Activated CD4-positive, alpha-beta memory T cell treated with anti-CD3 and anti-CD28 coated beads, Interleukin-2, amount 10 ng/mL, durations not matched to agents 7 days and 5 days (primary cell): ENCODE data around the gene CCDC170. TPM values are rescaled to one million over a fixed set of nuclear protein-coding genes. Genes with fewer than 3 reads are reported as not detected.

Experiments used
- CTCF ChIA-PET: fragments of 350-600 bp; sonication (Branson Sonifier 250); formaldehyde crosslinking; loops from one replicate; lab custom pipeline; 2021; ENCODE audit warnings: antibody characterized with exemption, inconsistent platforms; lab: Charles Lee
- POLR2A ChIA-PET: fragments of 350-600 bp; sonication (Branson Sonifier 250); formaldehyde crosslinking; loops from one replicate; lab custom pipeline; 2021; ENCODE audit warnings: antibody characterized with exemption; lab: Charles Lee
- DNase-seq: peaks from one replicate; pipeline ENCODE4 v3.0.0-alpha.2; 2020
- H3K27ac Mint-ChIP-seq: one replicate; pipeline ENCODE4 v1.8.0; 2021; ENCODE audit warnings: mild to moderate bottlenecking, mixed read lengths
- H3K27me3 Mint-ChIP-seq: one replicate; pipeline ENCODE4 v1.8.0; 2021; ENCODE audit warnings: mixed read lengths
- H3K36me3 Mint-ChIP-seq: one replicate; pipeline ENCODE4 v1.8.0; 2021; ENCODE audit warnings: low read depth, mixed read lengths
- H3K4me1 Mint-ChIP-seq: one replicate; pipeline ENCODE4 v1.8.0; 2021; ENCODE audit warnings: mixed read lengths
- H3K4me3 Mint-ChIP-seq: one replicate; pipeline ENCODE4 v1.8.0; 2021; ENCODE audit warnings: mild to moderate bottlenecking, mixed read lengths
- H3K9me3 Mint-ChIP-seq: one replicate; pipeline ENCODE4 v1.8.0; 2021; ENCODE audit warnings: mixed read lengths
- total RNA-seq, 2 experiments: library from RNA; stranded (reverse); gene quantifications; one replicate each; pipeline ENCODE4 v1.2.3, GENCODE V29; 2021

Gene CCDC170
- total RNA-seq, 2 experiments from 2014 or later = not detected

DNA sequence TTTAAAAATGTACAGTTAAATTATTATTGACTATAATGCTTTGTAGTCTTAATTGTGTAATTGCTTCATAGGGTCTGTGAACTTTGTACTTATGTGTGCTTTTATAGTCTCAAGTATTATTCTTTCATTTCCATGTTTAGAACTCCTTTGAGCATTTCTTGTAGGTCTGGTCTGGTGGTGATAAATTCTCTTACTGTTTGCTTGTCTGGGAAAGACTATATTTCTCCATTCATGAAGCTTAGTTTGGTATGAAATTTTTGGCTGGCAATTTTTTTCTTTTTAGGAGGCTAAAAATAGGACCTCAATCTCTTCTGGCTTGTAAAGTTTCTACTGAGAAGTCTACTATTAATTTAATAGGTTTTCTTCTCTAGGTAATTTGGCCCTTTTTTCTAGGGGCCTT lies 67.4 kb downstream of the CCDC170 start:
- Mint-ChIP-seq H3K4me1 (no peaks in the 10 kb centered on the region), H3K36me3 (peaks cover 6% of the 10 kb centered on the region), H3K4me3 (no peak overlapping the region), H3K27me3 (peaks cover 12% of the 10 kb centered on the region), H3K27ac (no peak overlapping the region), H3K9me3 (peaks cover 22% of the 10 kb centered on the region)
- ChIA-PET POLR2A (no interaction called here), CTCF (no interaction called here)
- DNase-seq = no peak

DNA sequence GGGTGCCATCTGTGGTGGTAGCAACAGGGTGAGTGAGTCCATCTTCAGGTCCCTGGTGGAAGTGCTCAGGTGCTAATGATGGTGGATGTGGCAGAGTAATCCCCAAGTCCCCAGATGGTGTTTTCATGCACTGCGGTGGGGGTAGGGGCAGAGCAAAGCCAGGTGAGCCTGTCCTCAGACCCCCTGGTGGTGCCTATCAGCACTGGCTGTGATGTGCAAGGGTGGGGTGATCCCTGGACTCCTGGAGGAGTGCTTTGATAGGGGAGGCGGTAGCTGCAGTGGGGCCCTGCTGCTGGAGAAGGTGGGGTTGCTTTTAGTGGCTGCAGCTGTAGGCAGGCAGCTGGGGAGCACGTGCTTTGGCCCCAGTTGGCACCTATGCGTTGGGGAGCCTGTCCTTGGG lies 70.8 kb downstream of the CCDC170 start:
- Mint-ChIP-seq H3K36me3 (peaks cover 6% of the 10 kb centered on the region), H3K4me1 (peaks cover 2% of the 10 kb centered on the region), H3K27ac (no peak overlapping the region), H3K27me3 (peaks cover 10% of the 10 kb centered on the region), H3K9me3 (peaks cover 22% of the 10 kb centered on the region), H3K4me3 (no peak overlapping the region)
- CTCF ChIA-PET = no interaction called here
- no peak for DNase-seq
- POLR2A ChIA-PET = no interaction called here

GRCh38 chr6:151565940-151566339 lies 72.1 kb downstream of the CCDC170 start:
- H3K4me3 Mint-ChIP-seq = no peak overlapping the region
- H3K9me3 Mint-ChIP-seq = peaks cover 13% of the 10 kb centered on the region
- DNase-seq = no peak
- H3K36me3 Mint-ChIP-seq = peaks cover 6% of the 10 kb centered on the region
- H3K27ac Mint-ChIP-seq = no peak overlapping the region
- peaks cover 2% of the 10 kb centered on the region for H3K4me1 Mint-ChIP-seq
- ChIA-PET CTCF (no interaction called here), POLR2A (no interaction called here)
- H3K27me3 Mint-ChIP-seq = peaks cover 4% of the 10 kb centered on the region

DNA sequence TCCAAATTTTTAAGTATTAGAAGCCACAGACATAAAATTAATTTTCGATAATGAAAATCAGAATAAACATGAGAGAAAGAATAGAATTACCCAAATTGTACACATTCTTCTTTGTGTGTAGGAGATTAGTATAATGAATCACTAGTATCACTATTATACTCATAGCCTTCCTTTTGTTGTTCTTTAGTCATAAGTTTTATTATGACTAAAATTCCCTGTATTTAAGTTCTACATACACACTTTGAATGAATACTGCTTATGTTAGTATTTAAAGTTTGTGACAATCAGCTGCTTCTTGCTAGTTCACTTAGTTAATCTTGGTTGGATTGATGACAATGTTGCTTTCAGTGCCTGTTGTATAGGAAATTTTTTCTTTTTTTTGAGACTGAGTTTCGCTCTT lies 72.7 kb downstream of the CCDC170 start:
- ChIA-PET POLR2A (no interaction called here), CTCF (no interaction called here)
- no peak for DNase-seq
- Mint-ChIP-seq H3K4me1 (peaks cover 2% of the 10 kb centered on the region), H3K27me3 (peaks cover 4% of the 10 kb centered on the region), H3K4me3 (no peak overlapping the region), H3K36me3 (peaks cover 6% of the 10 kb centered on the region), H3K27ac (no peak overlapping the region), H3K9me3 (peaks cover 9% of the 10 kb centered on the region)

GRCh38 chr6:151576633-151577032 lies 82.8 kb downstream of the CCDC170 start:
- Mint-ChIP-seq H3K4me3 (no peak overlapping the region), H3K9me3 (no peaks in the 10 kb centered on the region), H3K27ac (no peak overlapping the region), H3K27me3 (peaks cover 12% of the 10 kb centered on the region), H3K36me3 (no peaks in the 10 kb centered on the region), H3K4me1 (no peaks in the 10 kb centered on the region)
- DNase-seq = no peak
- POLR2A ChIA-PET = no interaction called here
- CTCF ChIA-PET = no interaction called here

DNA sequence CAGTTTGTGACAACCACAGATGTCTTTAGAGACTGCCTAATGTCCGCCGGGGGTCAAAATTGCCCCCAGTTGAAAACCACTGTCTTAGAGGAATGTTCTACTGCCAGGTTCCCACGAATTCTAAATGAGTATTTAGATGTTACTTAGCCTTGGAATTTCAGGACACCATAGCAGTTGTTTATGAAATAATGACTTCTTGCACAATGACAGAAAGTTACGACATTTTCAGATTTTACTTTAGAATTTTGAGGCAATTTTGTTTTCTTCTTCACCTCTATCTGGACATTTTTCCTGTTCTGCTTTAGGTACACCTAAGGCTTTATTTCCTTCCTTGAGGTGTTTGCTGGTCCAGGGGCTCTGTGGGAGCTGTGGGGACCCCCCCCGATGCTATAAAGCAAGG lies 83.4 kb downstream of the CCDC170 start:
- H3K27me3 Mint-ChIP-seq = peaks cover 13% of the 10 kb centered on the region
- no peak overlapping the region for H3K27ac Mint-ChIP-seq
- no peaks in the 10 kb centered on the region for H3K36me3 Mint-ChIP-seq
- H3K4me3 Mint-ChIP-seq = no peak overlapping the region
- no peaks in the 10 kb centered on the region for H3K4me1 Mint-ChIP-seq
- ChIA-PET CTCF (no interaction called here), POLR2A (no interaction called here)
- DNase-seq = no peak
- H3K9me3 Mint-ChIP-seq = no peaks in the 10 kb centered on the region

GRCh38 chr6:151585741-151586140 lies 91.9 kb downstream of the CCDC170 start:
- no peak for DNase-seq
- H3K36me3 Mint-ChIP-seq = no peaks in the 10 kb centered on the region
- H3K4me1 Mint-ChIP-seq = no peaks in the 10 kb centered on the region
- H3K9me3 Mint-ChIP-seq = peaks cover 4% of the 10 kb centered on the region
- no peak overlapping the region for H3K4me3 Mint-ChIP-seq
- ChIA-PET POLR2A (no interaction called here), CTCF (no interaction called here)
- peaks cover 16% of the 10 kb centered on the region for H3K27me3 Mint-ChIP-seq
- H3K27ac Mint-ChIP-seq = no peak overlapping the region

GRCh38 chr6:151589667-151590066 lies 95.8 kb downstream of the CCDC170 start:
- no peak overlapping the region for H3K27ac Mint-ChIP-seq
- ChIA-PET POLR2A (no interaction called here), CTCF (no interaction called here)

GRCh38 chr6:151590742-151591141 lies 96.9 kb downstream of the CCDC170 start:
- no peak overlapping the region for H3K27ac Mint-ChIP-seq
- no peaks in the 10 kb centered on the region for H3K4me1 Mint-ChIP-seq
- no peak overlapping the region for H3K4me3 Mint-ChIP-seq
- peaks cover 2% of the 10 kb centered on the region for H3K9me3 Mint-ChIP-seq
- CTCF ChIA-PET = no interaction called here
- POLR2A ChIA-PET = no interaction called here
- DNase-seq = no peak
- peaks cover 12% of the 10 kb centered on the region for H3K27me3 Mint-ChIP-seq
- H3K36me3 Mint-ChIP-seq = no peaks in the 10 kb centered on the region

More at GRCh38 chr6:151589667-151590066, 95.8 kb downstream of the CCDC170 start:
- H3K36me3 Mint-ChIP-seq = no peaks in the 10 kb centered on the region
- no peak for DNase-seq
- no peaks in the 10 kb centered on the region for H3K4me1 Mint-ChIP-seq
- H3K9me3 Mint-ChIP-seq = peaks cover 2% of the 10 kb centered on the region
- H3K27me3 Mint-ChIP-seq = peaks cover 10% of the 10 kb centered on the region
- H3K4me3 Mint-ChIP-seq = no peak overlapping the region

DNA sequence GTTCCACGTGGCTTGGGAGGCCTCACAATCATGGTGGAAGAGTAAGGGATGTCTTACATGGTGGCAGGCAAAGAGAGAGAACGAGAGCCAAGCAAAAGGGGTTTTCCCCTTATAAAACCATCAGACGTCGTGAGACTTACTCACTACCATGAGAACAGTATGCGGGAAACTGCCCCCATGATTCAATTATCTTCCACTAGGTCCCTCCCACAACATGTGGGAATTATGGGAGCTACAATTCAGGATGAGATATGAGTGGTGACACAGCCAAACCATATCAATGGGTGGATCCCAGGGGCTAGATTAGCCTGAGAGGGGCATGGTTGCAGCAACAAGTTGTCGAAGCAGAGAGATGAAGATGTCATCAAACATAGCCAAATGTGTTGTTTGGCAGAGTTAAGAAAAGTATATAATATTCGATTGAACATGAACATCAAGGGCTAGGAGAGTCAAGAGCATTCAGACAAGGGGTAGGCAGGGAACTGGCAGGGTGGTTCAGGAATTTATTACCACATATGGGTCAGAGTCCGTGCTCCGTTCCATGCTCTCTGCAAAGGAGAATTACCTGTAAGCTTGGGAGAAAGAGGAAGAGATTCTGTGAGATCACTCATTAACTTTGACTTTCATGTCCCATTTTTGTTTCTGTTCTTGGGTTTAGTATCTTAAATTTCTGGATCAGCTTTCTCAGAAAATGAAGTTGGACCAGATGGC lies 98.8 kb downstream of the CCDC170 start:
- Mint-ChIP-seq H3K27ac (no peak overlapping the region), H3K4me1 (no peaks in the 10 kb centered on the region), H3K36me3 (no peaks in the 10 kb centered on the region), H3K9me3 (peaks cover 2% of the 10 kb centered on the region), H3K27me3 (peaks cover 6% of the 10 kb centered on the region), H3K4me3 (no peak overlapping the region)
- no peak for DNase-seq
- POLR2A ChIA-PET = no interaction called here
- CTCF ChIA-PET = no interaction called here

GRCh38 chr6:151609146-151609902 lies 115.5 kb downstream of the CCDC170 start:
- H3K4me3 Mint-ChIP-seq = no peak overlapping the region
- H3K36me3 Mint-ChIP-seq = no peaks in the 10 kb centered on the region
- H3K27me3 Mint-ChIP-seq = peaks cover 24% of the 10 kb centered on the region
- POLR2A ChIA-PET = no interaction called here
- no peaks in the 10 kb centered on the region for H3K4me1 Mint-ChIP-seq
- no peaks in the 10 kb centered on the region for H3K9me3 Mint-ChIP-seq
- CTCF ChIA-PET = no interaction called here
- no peak for DNase-seq
- no peak overlapping the region for H3K27ac Mint-ChIP-seq

GRCh38 chr6:151610326-151610725 lies 116.5 kb downstream of the CCDC170 start:
- Mint-ChIP-seq H3K9me3 (no peaks in the 10 kb centered on the region), H3K4me3 (no peak overlapping the region), H3K4me1 (no peaks in the 10 kb centered on the region), H3K27ac (no peak overlapping the region), H3K36me3 (no peaks in the 10 kb centered on the region), H3K27me3 (peaks cover 22% of the 10 kb centered on the region)
- no peak for DNase-seq
- POLR2A ChIA-PET = no interaction called here
- CTCF ChIA-PET = no interaction called here

DNA sequence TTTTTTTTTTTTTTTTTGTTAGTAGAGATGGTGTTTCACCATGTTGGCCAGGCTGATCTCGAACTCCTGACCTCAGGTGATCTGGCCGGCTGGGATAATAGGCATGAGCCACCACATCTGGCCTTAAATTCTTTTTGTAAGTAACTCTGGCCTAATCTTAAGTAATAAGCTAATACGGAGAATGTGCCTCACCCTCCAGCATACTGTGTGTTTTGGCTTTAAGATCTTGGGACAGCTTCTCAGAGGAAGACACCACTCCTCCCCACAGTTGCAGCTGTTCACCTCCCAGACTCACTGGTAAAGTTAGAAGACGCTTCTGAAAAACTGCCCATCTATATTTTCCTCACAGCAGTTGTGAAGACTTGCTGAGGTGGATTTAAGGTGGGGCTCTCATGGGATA lies 120.8 kb downstream of the CCDC170 start:
- POLR2A ChIA-PET = interaction anchor here (0.7 kb wide), 1 partner anchor 833 kb away, joined by 3 read pairs; no protein-coding TSS in a partner anchor
- Mint-ChIP-seq H3K27me3 (peaks cover 16% of the 10 kb centered on the region), H3K9me3 (no peaks in the 10 kb centered on the region), H3K4me3 (no peak overlapping the region), H3K36me3 (no peaks in the 10 kb centered on the region), H3K4me1 (no peaks in the 10 kb centered on the region), H3K27ac (no peak overlapping the region)
- CTCF ChIA-PET = no interaction called here
- no peak for DNase-seq
